GM18861 (cell line): Measurements from ENCODE around the gene TCF7L2.

ENCODE experiments used
- ATAC-seq: cut with Tn5 transposase; IDR thresholded peaks from one replicate; pipeline ENCODE4 v1.9.1; 2021; ENCODE audit not compliant: unreplicated experiment

The TCF7L2 gene

DNA sequence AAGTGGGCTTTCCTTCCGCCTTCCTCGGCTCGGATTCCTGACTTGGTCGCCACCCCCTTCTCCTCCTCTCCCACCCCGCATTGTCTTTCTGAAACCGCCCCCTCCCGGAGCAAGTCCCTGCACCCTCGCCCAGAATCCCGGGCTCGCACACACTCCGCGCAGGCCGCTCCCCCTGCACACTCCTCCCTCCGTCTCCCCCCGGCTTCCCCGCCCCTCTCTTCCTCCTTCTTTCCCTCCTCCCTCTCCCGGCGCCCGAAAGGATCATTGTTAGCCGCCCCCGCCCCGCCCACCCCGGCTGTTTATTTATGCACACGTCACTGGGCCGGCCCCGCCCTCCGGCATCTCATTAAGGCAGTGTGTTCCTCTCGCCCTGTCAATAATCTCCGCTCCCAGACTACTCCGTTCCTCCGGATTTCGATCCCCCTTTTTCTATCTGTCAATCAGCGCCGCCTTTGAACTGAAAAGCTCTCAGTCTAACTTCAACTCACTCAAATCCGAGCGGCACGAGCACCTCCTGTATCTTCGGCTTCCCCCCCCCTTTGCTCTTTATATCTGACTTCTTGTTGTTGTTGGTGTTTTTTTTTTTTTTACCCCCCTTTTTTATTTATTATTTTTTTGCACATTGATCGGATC is at the start of gene TCF7L2:
TSS of gene TCF7L2 (plus strand) at position 373 of the 633 bp plus-strand sequence. CDS start 510 bp downstream, outside the sequence.
- no peak for ATAC-seq

DNA sequence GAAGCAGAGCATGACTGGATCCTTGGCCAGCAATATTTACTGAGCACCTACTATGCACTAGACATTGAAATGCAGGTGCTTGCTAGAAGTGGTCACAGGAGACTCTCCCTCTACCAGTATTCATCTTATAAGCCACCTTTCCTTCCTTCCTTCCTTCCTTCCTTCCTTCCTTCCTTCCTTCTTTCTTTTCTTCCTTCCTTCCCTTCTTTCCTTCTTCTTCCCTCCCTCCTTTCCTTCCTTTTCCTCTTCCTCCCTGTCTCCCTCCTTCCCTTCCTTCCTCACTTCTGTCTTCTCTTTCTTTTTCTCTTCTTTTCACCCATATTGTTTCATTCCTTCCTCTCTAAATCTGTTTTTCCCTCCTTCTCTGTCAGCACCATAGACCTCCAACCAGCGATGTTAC is 47.3 kb upstream of the TCF7L2 start:
- no peak for ATAC-seq

DNA sequence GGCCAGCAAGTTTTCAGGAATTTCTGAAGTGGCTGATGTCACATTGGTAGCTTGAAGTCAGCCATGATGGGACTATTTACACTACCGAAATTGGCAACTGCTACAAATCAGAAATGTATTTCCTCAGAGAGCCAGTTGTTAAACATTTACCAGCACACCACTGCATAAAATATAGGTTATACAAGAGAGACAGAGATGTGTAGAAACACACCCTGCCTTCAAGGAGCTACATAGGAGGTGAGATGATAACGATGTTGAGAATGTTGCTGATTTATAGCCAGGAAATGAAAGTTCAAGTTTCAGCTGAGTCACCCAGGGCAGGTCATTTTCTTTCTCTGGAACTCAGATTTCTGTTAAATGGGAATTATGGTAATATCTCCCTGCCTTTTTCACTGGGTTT is 46.0 kb upstream of the TCF7L2 start:
- no peak for ATAC-seq

DNA sequence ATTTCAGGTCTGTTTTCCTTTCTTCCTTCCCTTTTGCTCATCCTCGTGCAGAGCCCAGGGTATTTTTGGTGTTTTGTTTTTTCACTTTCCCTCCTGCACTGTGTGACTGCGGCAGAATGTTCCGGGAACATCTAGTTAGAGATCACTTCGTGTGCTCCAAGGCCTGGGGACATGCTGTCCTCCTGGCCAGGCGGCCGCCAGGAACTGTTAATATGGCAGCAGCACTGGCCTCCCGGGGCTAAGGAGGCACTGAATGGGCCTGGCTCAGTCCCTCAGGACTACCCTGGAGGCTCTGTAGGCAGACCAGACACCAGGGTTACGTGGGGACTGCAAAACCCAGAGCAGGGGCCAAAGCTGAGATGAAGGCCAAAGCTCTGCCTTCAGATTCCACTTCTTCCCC is 43.1 kb upstream of the TCF7L2 start:
- no peak for ATAC-seq

DNA sequence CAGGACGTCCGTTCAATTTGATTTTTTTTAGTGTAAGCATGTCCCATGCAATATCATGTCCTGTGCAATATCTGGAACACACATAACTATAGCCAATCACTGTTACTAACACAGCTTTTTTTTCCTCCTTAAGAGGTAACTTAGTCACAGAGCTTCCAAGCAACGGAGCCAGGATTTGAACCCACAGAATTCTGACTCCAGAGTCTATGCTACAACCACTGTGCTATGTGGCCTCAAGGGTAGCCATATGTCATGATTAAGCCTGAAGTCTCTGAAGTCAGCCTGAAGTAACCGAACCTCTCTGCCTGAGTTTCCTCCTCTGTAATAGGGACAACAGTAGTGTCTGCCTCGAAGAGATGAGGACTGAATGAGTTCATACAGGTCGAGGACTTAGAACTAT is 42.2 kb upstream of the TCF7L2 start:
- ATAC-seq: no peak

DNA sequence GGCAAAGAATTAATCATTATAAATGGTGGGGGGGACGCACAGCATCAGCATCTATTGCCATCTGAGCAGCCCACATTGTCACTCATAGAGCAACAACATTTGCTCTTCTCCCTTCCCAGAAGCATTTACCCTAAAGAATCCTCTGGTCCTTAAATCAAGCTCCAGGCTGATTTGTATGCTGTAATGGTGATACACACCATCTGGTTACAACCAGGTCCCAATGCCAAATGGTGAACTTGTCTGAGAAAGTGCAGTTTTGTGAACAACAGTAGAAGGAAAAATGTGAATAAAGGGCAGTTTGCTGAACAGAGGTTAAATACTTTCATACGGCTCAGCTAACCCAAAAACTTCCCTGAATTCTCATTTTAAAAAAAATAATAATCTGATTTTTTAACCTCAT is 38.8 kb upstream of the TCF7L2 start:
- no peak for ATAC-seq

DNA sequence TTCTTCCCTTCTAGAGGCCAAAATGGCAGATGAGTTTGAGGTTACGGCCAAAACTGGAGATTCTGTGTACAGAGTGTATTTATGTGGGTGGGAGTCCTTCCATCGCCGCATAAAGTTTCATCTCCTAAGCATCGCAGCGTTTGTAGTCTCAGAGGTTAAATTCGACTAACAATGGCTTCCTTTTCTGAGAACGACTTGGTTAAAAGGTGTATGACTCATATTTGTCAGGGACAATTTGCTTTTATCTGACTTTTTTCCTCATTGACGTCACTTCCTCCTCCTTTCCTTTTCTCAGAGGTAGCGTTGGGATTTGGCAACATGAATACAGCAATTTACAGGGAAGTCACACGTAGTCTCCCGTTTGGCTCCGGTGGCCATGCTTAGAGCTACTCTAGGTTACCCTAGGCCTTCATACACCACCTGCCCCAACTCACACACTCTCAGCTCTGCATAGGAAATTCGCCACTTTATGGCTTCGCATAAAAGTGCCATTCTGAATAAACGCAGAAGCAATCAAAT is 37.6 kb upstream of the TCF7L2 start:
- ATAC-seq: no peak

DNA sequence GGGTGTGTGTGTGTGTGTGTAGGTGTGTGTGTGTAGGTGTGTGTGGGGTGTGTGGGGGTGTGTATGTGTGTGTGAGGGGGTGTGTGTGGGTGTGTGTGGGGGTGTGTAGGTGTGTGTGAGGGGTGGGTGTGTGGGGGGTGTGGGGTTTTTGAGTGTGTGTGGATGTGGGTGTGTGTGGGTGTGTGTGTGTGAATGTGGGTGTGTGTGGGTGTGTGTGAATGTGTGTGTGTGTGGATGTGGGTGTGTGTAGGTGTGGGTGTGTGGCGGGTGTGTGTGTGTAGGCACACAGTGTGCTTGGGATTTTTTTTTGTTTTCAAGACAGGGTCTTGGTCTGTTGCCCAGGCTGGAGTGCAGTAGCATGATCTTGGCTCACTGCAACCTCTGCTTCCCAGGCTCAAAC is 36.8 kb upstream of the TCF7L2 start:
- ATAC-seq: no peak

DNA sequence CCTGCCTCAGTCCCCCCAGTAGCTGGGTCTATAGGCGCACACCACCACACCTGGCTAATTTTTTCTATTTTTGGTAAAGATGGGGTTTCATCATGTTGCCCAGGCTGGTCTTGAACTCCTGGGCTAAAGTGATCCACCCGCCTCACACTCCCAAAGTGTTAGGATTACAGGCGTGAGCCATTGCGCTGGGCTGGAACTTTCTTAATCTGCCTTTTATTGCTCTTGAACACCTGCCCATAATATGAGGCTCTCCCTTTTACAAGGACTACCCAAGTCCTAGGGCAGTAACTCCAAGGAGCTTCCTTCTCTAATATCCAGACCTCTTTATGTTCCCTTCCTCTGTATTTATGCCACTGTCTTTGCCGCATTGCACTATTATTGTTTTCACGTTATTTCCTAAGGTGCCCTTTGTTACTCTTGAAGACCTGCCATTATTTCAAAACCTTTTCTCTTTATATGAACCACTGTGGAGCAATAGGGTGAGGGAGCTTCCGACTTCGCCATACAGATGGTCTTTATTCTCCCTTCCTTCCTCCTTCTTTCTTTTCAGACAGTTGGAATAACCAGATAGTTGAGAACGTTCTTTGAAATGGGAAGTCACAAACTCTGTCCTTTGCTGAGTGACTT is 36.3 kb upstream of the TCF7L2 start:
- no peak for ATAC-seq

DNA sequence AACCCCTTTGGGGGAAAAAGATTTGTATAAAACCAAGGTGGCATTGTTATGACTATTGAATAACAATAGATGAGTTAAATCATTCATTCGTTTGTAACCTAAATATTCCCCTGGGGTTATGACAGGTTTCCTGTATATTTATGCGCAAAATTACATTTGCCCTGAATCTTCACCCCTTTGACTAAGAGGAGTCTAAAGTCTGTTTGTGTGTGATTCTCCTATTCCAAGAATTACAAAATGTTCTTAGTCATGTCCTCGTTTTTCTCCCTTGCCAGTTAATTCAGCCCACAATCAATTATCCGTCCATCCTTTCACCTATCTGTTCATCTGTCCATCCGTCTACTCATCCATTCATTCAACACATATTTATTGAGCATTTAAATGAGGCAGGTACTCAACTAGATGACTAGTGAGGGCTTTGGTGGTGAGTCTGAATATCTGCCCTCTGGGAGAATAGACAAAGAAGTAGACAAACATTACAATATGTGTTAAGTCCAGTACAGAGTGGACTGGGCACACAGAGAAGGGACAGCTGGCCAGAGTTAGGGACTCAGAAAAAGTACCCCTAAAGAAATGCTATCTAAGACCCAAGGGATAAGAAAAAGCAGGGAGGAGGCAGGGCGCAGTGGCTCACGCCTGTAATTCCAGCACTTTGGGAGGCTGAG is 35.6 kb upstream of the TCF7L2 start:
- ATAC-seq: no peak

DNA sequence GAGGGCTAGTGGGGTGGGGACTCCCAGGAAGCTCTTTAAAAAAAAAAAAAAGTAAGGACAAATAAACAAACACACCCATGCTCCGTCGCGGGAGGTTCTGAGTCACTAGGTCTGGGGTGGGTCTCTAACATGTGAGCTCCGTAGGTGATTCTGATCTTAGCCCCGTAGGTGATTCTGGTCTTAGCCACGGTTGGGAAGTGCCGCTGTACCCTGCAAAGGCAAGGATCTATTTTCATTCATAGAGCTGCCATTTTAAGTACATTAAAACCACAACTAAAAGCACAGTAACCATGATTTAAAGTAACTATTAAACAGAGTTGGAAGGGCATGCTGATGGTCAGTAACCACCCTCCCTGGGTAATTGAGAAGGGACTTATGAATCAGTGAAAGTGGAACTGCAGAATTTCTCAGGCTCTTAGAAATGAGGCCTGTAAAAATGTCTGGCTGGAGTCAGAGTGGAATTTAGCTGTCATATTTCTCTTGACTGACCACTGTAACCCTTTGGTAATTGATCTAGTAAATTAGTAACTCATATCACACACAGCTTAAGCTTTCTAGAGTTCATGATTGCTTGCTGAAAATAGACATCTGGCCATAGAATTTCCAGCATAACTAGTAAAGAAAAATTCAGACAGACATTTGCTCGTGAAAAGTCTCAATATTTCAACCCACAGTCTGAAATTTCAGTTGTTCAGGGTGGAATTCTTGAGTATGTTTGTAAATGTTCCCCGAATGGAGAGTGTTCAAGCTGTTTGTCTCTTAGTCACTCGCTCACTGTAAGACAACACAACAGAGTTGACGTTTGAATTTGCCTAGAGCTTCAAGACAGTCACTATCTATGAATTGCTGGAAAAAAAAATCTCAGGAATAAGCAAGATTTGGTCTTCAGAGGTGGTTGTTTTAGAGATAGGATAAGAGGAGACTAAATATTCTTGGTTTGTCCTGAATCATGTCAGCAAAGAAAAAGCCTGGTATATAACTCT is 34.2 kb upstream of the TCF7L2 start:
- peak; percentile 85 for ATAC-seq

DNA sequence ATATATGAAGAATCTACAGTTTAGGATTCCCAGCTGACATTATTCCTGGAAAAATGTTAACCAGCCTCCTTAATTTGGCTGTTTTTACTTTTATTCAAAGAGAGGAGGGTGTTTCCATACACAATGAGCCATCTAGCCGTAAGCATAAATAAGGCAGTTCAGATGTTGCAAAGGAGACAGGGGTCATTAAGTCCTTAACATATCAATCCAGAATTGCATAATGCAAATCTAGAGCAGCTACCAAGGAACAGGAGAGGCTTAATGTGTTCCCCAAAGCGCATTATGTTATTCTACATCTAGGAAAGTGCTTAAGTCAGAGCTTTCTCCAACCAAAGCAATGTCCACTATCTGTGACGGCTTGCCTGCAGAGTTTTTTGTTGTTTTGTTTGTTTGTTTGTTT is 32.4 kb upstream of the TCF7L2 start:
- ATAC-seq: no peak

DNA sequence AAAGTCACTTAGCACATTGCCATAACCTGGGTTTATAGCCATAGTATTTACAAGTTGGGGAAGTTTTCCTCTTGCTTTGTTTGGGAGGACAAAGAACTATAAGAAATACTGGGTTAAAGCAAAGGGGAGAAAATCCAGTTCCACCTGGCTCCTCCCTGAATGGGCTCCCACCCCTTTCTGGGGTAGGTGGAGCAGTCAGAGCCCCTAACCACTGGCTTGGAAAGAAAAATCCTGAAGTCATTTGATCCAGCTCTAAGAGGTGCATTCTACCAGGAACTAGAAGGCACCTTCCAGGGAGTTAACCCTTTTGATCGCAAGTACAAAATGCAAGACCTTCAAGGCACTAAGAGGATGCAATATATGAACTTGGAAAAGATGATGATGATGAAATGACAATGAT is 31.3 kb upstream of the TCF7L2 start:
- no peak for ATAC-seq

DNA sequence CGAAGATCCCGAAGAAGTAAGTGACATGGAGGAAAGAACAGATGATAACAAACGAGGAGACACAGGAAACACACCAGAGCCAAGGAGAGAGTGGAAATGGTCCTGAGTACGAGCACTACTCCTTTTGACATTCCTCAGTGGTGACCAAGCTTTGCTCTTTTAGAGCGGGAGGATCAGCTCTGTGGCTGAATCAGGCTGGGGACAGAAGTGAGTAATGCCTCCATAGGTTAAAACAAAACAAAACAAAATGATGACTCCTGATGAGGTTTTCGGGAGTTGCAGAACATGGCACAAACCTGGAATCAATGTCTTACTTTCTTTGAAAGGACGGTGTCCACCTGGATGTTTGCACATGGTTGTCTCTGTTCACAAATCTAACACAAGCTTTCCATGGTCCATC is 30.3 kb upstream of the TCF7L2 start:
- no peak for ATAC-seq

DNA sequence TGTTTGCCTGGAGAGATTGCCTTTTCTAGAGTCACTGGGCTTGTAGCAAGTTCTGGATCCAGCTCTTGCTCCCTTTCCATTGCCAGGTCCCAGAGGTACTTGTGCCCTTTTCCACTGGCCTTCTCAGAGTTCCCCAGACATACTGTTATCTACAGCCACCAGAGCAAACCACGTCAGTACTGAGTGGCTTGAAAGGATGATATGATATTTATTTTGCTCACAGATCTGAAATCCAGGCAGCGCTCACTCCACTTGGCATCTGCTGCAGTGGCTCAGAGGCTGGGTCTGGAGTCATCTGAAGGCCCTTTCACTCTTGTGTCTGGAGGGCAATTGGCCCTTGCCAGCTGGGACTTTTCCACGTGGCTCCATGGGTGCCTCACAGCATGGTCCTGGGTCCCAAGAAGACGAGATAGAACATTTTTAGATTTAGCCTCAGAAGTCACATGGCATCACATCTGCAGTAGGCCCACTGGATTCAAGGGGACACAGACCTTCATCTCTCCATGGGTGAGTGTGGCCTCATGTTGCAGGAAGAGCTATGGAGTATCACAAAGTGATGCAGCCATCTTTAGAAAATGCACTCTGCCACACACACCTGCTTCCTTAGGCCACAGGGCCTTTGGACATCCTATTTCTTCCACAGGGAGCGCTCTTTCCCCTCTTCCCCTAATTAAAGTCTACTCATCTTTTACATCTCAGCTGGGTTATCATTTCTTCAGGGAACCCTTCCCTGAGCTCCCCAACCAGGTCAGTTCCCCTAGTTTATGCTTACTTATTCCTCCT is 22.9 kb upstream of the TCF7L2 start:
- ATAC-seq: no peak

DNA sequence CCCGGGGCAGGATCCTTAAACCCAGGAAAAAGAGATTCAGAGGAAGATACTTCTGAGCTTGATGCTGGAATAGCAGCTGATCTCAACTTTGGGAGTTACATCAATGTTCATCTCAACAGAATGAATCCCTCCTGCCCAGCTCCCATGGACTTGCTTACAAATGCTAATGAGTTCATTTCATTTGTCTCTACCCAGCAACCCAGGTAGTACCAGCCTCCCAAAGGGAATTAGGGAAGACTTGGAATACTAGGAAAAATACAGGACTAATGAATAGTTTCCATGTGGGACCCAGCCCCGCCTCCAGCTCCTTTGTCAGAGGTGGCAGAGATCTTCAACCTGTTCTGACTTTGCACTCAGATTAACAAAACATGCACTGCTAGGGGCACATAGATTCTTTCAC is 22.1 kb upstream of the TCF7L2 start:
- ATAC-seq: no peak

DNA sequence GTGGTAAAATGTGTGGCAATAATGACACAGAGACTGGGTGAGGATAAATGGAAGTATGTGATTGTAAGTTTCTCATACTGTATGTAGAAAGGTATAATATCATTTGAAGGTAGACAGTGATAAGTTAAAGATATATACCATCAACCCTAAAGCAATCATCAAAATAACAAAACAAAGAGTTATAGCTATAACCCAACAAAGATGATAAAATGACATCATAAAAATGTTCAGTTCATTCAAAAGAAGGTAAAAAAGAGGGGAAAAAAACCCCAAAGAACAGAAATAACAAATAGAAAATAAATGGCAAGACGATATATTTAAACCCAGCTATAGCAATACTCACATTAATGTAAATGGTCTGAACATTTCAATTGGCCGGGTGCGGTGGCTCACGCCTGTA is 17.4 kb upstream of the TCF7L2 start:
- ATAC-seq: no peak

DNA sequence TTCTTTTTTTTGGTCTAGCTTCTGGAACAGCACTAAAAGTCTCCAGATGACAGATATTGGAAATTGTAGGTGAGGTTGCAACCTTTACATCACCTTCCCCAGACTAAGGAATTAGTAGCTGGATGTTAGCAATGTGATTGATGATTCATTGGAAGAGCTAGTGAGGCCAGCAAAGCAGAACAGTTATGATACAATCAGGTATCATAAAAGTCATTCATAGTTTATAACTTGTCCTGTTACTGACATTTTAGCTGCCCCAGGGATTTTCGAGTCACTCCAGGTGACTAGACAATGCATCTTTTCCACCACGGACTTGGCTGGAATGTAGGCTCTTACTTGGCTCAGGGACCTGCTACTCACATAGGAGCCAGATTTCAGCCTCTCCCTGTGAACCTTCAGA is 15.9 kb upstream of the TCF7L2 start:
- no peak for ATAC-seq

DNA sequence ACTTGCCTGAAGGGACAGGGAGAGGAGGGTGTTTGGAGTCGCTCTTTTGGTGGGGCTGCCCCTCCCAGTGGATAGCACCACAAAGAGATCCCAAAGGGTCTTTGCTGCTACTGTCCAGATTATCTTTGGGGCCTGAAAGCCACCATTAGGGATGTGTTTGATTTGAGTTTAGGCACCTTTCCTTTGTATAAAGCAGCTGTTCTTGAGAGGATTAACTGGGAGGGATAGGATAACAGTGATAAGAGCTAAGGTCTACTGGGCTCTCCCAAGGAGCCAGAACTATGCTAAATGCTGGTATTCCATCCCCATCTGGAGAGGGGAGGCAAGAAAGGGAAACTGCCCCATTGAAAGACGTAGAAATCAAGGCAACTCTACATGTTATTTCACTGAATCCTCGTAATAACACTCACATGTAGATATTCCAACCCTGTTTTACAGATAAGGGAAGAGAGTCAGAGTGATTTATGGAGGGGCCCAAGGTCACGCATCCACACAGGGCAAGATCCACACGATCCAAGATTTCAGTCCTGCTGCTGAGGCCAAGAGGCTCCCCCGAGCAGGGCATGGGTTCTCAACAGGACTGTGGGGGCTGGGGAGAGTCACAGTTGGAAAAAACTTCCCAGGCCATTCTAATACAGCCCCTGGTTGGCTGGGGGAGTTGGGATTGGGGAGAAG is 11.1 kb upstream of the TCF7L2 start:
- ATAC-seq: no peak

DNA sequence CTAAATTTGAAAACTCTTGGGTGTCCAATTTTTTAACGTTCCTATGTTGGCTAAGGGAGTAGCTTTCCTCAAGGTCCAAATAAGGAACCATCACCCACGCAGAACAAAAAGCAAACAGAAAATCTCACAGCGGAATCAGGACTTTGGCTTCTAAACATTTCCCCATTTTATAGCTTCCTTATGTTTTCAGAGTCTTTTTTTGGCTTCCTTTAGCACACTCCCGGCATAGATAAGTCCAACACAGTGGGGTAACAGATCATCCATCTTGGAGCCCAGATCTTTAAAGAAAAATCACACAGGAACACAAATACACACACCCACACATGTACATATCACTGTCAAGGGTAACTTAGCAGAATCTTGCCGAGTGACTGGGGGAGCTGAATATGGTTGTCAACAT is 4.2 kb upstream of the TCF7L2 start:
- no peak for ATAC-seq
